ENCODE results near the gene ARL15. TPM values are rescaled to one million over a fixed set of nuclear protein-coding genes. Genes with fewer than 3 reads are reported as not detected.

ARL15 gene
- total RNA-seq, 1 experiment from 2014 or later, result 13.0 TPM

DNA sequence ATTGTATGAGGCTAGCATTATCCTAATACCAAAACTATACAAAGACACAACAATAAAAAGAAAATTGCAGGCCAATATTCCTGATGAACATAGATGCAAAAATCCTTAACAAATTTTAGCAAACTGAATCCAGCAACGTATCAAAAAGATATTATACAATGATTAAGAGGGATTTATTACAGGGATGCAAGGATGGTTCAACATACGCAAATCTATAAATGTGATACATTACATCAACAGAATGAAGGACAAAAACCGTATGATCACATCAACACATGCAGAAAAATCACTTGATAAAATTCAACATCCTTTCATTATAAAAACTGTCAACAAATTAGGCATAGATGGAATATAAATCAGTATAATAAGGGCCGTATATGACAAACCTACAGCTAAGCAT is 27.1 kb upstream of the ARL15 start:
- Histone ChIP-seq H3K23me2 (ENCODE audit: insufficient read length, low read depth, low read length, poor library complexity, severe bottlenecking) (no peaks in the 10 kb centered on the region), H4K91ac (ENCODE audit: insufficient read length, low read depth, low read length) (no peak overlapping the region), H3K14ac (ENCODE audit: insufficient read depth, low read length) (no peak overlapping the region), H3K18ac (ENCODE audit: insufficient read length, low read depth, low read length) (no peak overlapping the region), H3K9ac (ENCODE audit: extremely low read depth, insufficient read length, low read length) (no peak overlapping the region), H3K79me1 (ENCODE audit: insufficient read depth, low read depth, low read length, poor library complexity, severe bottlenecking) (no peaks in the 10 kb centered on the region), H3K56ac (ENCODE audit: insufficient read length, low read depth, low read length) (no peak overlapping the region), H3T11ph (ENCODE audit: low read length) (no peak overlapping the region), H2BK120ac (ENCODE audit: low read depth, low read length, poor library complexity, severe bottlenecking) (no peak overlapping the region), H4K5ac (ENCODE audit: insufficient read length, low read depth, low read length) (no peak overlapping the region), H2BK15ac (ENCODE audit: low read depth, low read length) (no peak overlapping the region), H3K4me1 (ENCODE audit: insufficient read depth, low read length) (no peaks in the 10 kb centered on the region), H2AK5ac (ENCODE audit: insufficient read length, low read length) (no peak overlapping the region), H3K23ac (ENCODE audit: insufficient read length, low read depth, low read length) (no peak overlapping the region), H2BK20ac (ENCODE audit: low read depth, low read length, poor library complexity, severe bottlenecking) (no peak overlapping the region), H2AFZ (ENCODE audit: low read length) (no peak overlapping the region), H3K27ac (ENCODE audit: insufficient read length, low read depth, low read length) (no peak overlapping the region), H2BK5ac (ENCODE audit: insufficient read length, low read length) (no peak overlapping the region), H3K79me2 (ENCODE audit: insufficient read depth, low read length) (no peaks in the 10 kb centered on the region), H3K4ac (ENCODE audit: low read depth, low read length) (no peak overlapping the region), H4K20me1 (ENCODE audit: control insufficient read depth, insufficient read depth, insufficient read length) (no peaks in the 10 kb centered on the region), H3K27me3 (ENCODE audit: insufficient read depth, low read length) (no peaks in the 10 kb centered on the region), H3K4me2 (ENCODE audit: insufficient read depth, insufficient read length, low read length) (no peak overlapping the region), H3K9me3 (ENCODE audit: control insufficient read depth, low read depth, low read length) (no peaks in the 10 kb centered on the region), H2BK12ac (ENCODE audit: insufficient read length, low read depth, low read length) (no peak overlapping the region), H4K8ac (replicated peaks; ENCODE audit: insufficient read length, low read depth, low read length) (no peak overlapping the region)
- Mint-ChIP-seq H3K27ac (no peak overlapping the region), H3K4me3 (no peak overlapping the region), H3K9me3 (peaks cover 9 to 21% of the 10 kb centered on the region in 2 experiments; a peak in 4 of 5 replicates), H3K4me1 (no peaks in the 10 kb centered on the region), H3K27me3 (ENCODE audit: low read depth) (no peaks in the 10 kb centered on the region), H3K36me3 (ENCODE audit: insufficient read depth in 1 of 3, low read depth in 3 of 3) (peaks cover 0 to 2% (median 0%) of the 10 kb centered on the region in 3 experiments; a peak in 1 of 7 replicates)
- WGBS (ENCODE audit: extremely low coverage, insufficient read length, low lambda C conversion rate), result no CpG with 5 or more reads among the region's 4 CpGs
- no peak for DNase-seq
- TF ChIP-seq, protein P1, sequence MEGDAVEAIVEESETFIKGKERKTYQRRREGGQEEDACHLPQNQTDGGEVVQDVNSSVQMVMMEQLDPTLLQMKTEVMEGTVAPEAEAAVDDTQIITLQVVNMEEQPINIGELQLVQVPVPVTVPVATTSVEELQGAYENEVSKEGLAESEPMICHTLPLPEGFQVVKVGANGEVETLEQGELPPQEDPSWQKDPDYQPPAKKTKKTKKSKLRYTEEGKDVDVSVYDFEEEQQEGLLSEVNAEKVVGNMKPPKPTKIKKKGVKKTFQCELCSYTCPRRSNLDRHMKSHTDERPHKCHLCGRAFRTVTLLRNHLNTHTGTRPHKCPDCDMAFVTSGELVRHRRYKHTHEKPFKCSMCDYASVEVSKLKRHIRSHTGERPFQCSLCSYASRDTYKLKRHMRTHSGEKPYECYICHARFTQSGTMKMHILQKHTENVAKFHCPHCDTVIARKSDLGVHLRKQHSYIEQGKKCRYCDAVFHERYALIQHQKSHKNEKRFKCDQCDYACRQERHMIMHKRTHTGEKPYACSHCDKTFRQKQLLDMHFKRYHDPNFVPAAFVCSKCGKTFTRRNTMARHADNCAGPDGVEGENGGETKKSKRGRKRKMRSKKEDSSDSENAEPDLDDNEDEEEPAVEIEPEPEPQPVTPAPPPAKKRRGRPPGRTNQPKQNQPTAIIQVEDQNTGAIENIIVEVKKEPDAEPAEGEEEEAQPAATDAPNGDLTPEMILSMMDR (conservative IDR thresholded peaks at IDR 0.05), result no peak
